Ovary (tissue), 9 donors: ENCODE data around the gene IQSEC3. TPM values are rescaled to one million over a fixed set of nuclear protein-coding genes. Genes with fewer than 3 reads are reported as not detected.
A peak's percentile ranks its signal among the peaks of the same experiment; 100 is the strongest.
"Not testable (repeated sequence)": the region's sequence is repeated elsewhere in the genome, so short reads cannot be mapped to it uniquely, and the experiment has no call there.

Experiments used
- DNase-seq, 5 donors: peaks; one replicate each; pipeline ENCODE4 v3.0.0-alpha.2; 2019 to 2020
- H3K27ac ChIP-seq, 2 donors: fragments of 200-600 bp; one replicate each; pipeline versions ENCODE4 v1.5.1 to v1.8.0; 2019 to 2022
- H3K27me3 ChIP-seq: fragments of 200-600 bp; one replicate; pipeline ENCODE4 v1.8.0; 2022
- H3K36me3 ChIP-seq: fragments of 200-600 bp; sonication (generic); one replicate; pipeline ENCODE4 v1.5.1; 2019
- H3K4me1 ChIP-seq: one replicate; pipeline ENCODE4 v1.8.1; 2013; ENCODE audit warnings: mild to moderate bottlenecking, moderate library complexity; ENCODE audit not compliant: insufficient read depth
- H3K4me3 ChIP-seq: fragments of 200-600 bp; sonication (generic); one replicate; pipeline ENCODE4 v1.5.1; 2017
- H3K9me3 ChIP-seq, 2 donors: fragments of 200-600 bp in 1 of 2; sonication (generic) in 1 of 2; one replicate each; pipeline versions ENCODE4 v1.5.1 to v1.8.1; 2013 to 2019; ENCODE audit warnings: mild to moderate bottlenecking in 1 of 2, moderate library complexity in 1 of 2
- CTCF ChIP-seq, 3 donors: fragments of 450-650 bp in 2 of 3; fragments of 200-600 bp in 1 of 3; IDR thresholded peaks; one replicate each; pipeline versions ENCODE4 v1.5.1 to v1.8.0; 2016 to 2022; ENCODE audit warnings: antibody characterized with exemption in 3 of 3, mild to moderate bottlenecking in 1 of 3
- EP300 ChIP-seq: sonication (generic); formaldehyde crosslinking; IDR thresholded peaks from one replicate; pipeline ENCODE4 v1.6.1; 2017; ENCODE audit warnings: antibody characterized with exemption
- POLR2A ChIP-seq: fragments of 450-650 bp; IDR thresholded peaks from one replicate; pipeline ENCODE4 v1.6.1; 2017; ENCODE audit warnings: antibody characterized with exemption, mild to moderate bottlenecking, moderate library complexity
- whole genome bisulfite sequencing, 3 donors: extraction: QIAGEN DNeasy Blood & Tissue Kit in 1 of 3; methylation state at CpG; one replicate each; pipeline versions ENCODE4 v1.1.5 to v1.1.7; 2013 to 2017; 5-methylcytosine and 5-hydroxymethylcytosine counted together
- intact Hi-C, 4 donors: fragments of 100-400 bp; cut with DNase I; formaldehyde crosslinking; loops; one replicate each; pipeline versions ENCODE4 v1.11.0 to v1.15.1; 2022 to 2023
- polyA plus RNA-seq, 2 donors: library from polyadenylated mRNA; stranded (reverse); fragments of 200-250 nt in 1 of 2; fragments of 350-450 nt in 1 of 2; fragmentation: Illumina TruSeq in 1 of 2; extraction: RNeasy Lipid Tissue Mini Kit (QIAGEN cat#74804) in 1 of 2; gene quantifications; one replicate each; pipeline ENCODE4 v1.2.3, GENCODE V29; 2013 to 2014
- total RNA-seq, 7 donors: library from RNA; depleted of rRNA in 2 of 7; stranded (reverse); fragments of >200 nt in 2 of 7; fragmentation: NEBNext Ultra II Directional in 3 of 7; extraction: Animal tissue kit (Norgen Biotek cat#: 25700) in 3 of 7; gene quantifications; one replicate each; pipeline versions ENCODE4 v1.1.0 to v1.2.4, GENCODE V29; 2016 to 2023
- donor health status: DM: no; HTN: no; CAD: no; lungs with moderate emphysema.
- donor health status: DM: no; HTN: no; CAD: no.
- donor health status: Bipolar disorder and iron deficiency.
- donor health status: DM: yes; HTN: yes; CAD: no.
- donor health status: DM: no; HTN: no; CAD: no.
- donor health status: DM: yes; HTN: yes; CAD: no.

Gene IQSEC3
- total and polyA plus RNA-seq, 9 donors = 0.88 to 10.0 (median 3.0) TPM

- intact Hi-C loops = no loop called here
- H3K27ac ChIP-seq = no peak overlapping the region
- TF ChIP-seq EP300 (no peak), POLR2A (no peak)
- H3K27me3 ChIP-seq = no peaks in the 10 kb centered on the region
- H3K36me3 ChIP-seq = no peaks in the 10 kb centered on the region
- H3K4me1 ChIP-seq = no peaks in the 10 kb centered on the region
- H3K9me3 ChIP-seq = no peaks in the 10 kb centered on the region
- 44 to 54% (median 47%) methylated on average over 12 of the region's 12 CpGs for WGBS, 3 donors
- no peak overlapping the region for H3K4me3 ChIP-seq
- DNase-seq = no peak
Observed at GRCh38 chr12:131732-132495, 65.3 kb downstream of the IQSEC3 start.

- H3K9me3 ChIP-seq, H3K27me3 ChIP-seq, H3K4me3 ChIP-seq, intact Hi-C loops, H3K4me1 ChIP-seq, H3K36me3 ChIP-seq, DNase-seq, H3K27ac ChIP-seq: not testable (repeated sequence)
- WGBS, 3 donors = 64 to 74% (median 65%) methylated on average over 7 of the region's 7 CpGs
Observed at GRCh38 chr12:133616-134232, 67.2 kb downstream of the IQSEC3 start.

GRCh38 chr12:135138-135537 is 68.6 kb downstream of the IQSEC3 start:
- Histone ChIP-seq H3K36me3 (no peaks in the 10 kb centered on the region), H3K27me3 (no peaks in the 10 kb centered on the region), H3K9me3 (no peaks in the 10 kb centered on the region), H3K27ac (no peak overlapping the region), H3K4me3 (no peak overlapping the region), H3K4me1 (peaks cover 5% of the 10 kb centered on the region)
- no peak for DNase-seq
- TF ChIP-seq POLR2A (no peak), CTCF (IDR thresholded peaks at IDR 0.05) (no peak), EP300 (no peak)
- WGBS, 3 donors = 55 to 74% (median 64%) methylated on average over 2 of the region's 2 CpGs
- intact Hi-C loops = no loop called here

- 66 to 79% (median 70%) methylated on average over 59 to 64 of the region's 64 CpGs for WGBS, 3 donors
- no peaks in the 10 kb centered on the region for H3K36me3 ChIP-seq
- peak in 1 of 5 donors; percentile 23 for DNase-seq
- H3K27me3 ChIP-seq = no peaks in the 10 kb centered on the region
- TF ChIP-seq EP300 = no peak
- TF ChIP-seq POLR2A = no peak
- TF ChIP-seq CTCF (IDR thresholded peaks at IDR 0.05) = no peak
- H3K4me3 ChIP-seq = peak overlapping the region; percentile 6
- no peak overlapping the region for H3K27ac ChIP-seq
- no peaks in the 10 kb centered on the region for H3K9me3 ChIP-seq
- H3K4me1 ChIP-seq = peaks cover 5% of the 10 kb centered on the region
- intact Hi-C loops = no loop called here
Observed at GRCh38 chr12:138171-138897, 71.8 kb downstream of the IQSEC3 start.

- 4 to 9% (median 6%) methylated on average over 45 to 49 of the region's 49 CpGs for WGBS, 3 donors
- TF ChIP-seq CTCF (IDR thresholded peaks at IDR 0.05) (no peak), EP300 (no peak), POLR2A (no peak)
- H3K9me3 ChIP-seq = no peaks in the 10 kb centered on the region
- H3K27ac ChIP-seq = peak overlapping the region in 1 of 2 donors; percentile 11
- intact Hi-C loops = no loop called here
- H3K36me3 ChIP-seq = no peaks in the 10 kb centered on the region
- H3K4me1 ChIP-seq = peaks cover 5% of the 10 kb centered on the region
- peak in 3 of 5 donors; percentile 15 to 53 (median 51) for DNase-seq
- peak overlapping the region; percentile 6 for H3K4me3 ChIP-seq
- H3K27me3 ChIP-seq = no peaks in the 10 kb centered on the region
Observed at GRCh38 chr12:138898-139534, 72.4 kb downstream of the IQSEC3 start.
